K562 (cell line): ENCODE data around the gene BDH1. TPM values are rescaled to one million over a fixed set of nuclear protein-coding genes. Genes with fewer than 3 reads are reported as not detected.

Source experiments
- ASH1L ChIP-seq: fragments of 450-650 bp; IDR thresholded peaks from 2 replicates; pipeline ENCODE4 v1.6.1; 2018; ENCODE audit warnings: borderline replicate concordance, mild to moderate bottlenecking, low read depth; ENCODE audit not compliant: partially characterized antibody
- TFAM ChIP-seq: fragments of 250-450 bp; sonication (Bioruptor Pico); conservative IDR thresholded peaks from 2 replicates; pipeline ENCODE4 v1.5.0; 2021; ENCODE audit warnings: mild to moderate bottlenecking, moderate library complexity
- polyA plus RNA-seq, 8 experiments: library from polyadenylated mRNA; depleted of rRNA in 4 of 8; stranded (reverse) in 5 of 8; unstranded in 3 of 8; fragments of >200 nt; fragmentation: Nextera tagmentation in 2 of 8; fragmentation: Illumina TruSeq in 1 of 8; extraction: Ambion mirVana in 2 of 8; extraction: Trizol in 1 of 8; gene quantifications; 2 replicates each; pipeline versions ENCODE4 v1.2.1 to v1.2.3, GENCODE V29; 2011 to 2014; ENCODE audit warnings: inconsistent platforms in 1 of 8, missing spikeins in 1 of 8
- total RNA-seq, 7 experiments: library from RNA; depleted of rRNA in 6 of 7; stranded (reverse); fragments of >200 nt in 6 of 7; fragmentation: Illumina TruSeq in 2 of 7; extraction: Trizol in 2 of 7; gene quantifications; 2 replicates each; pipeline versions ENCODE4 v1.2.1 to v1.2.3, GENCODE V29; 2011 to 2021; ENCODE audit warnings: low replicate concordance in 1 of 7
- TF ChIP-seq, protein P1 (sequence below), 2 experiments: fragments of 450-650 bp in 1 of 2; sonication (generic) in 1 of 2; formaldehyde crosslinking in 1 of 2; IDR thresholded peaks; 2 replicates each; pipeline versions ENCODE4 v1.7.1 to v1.9.0; 2016 to 2022; ENCODE audit warnings: inconsistent platforms in 1 of 2, mild to moderate bottlenecking in 1 of 2, missing genetic modification reagents in 1 of 2

BDH1 gene
- total and polyA plus RNA-seq, 9 of the 15 experiments (the other 6 are each of a cell fraction or from before 2014, with no cell fraction given) = 0.07 to 0.89 (median 0.12) TPM; not detected in 3

DNA sequence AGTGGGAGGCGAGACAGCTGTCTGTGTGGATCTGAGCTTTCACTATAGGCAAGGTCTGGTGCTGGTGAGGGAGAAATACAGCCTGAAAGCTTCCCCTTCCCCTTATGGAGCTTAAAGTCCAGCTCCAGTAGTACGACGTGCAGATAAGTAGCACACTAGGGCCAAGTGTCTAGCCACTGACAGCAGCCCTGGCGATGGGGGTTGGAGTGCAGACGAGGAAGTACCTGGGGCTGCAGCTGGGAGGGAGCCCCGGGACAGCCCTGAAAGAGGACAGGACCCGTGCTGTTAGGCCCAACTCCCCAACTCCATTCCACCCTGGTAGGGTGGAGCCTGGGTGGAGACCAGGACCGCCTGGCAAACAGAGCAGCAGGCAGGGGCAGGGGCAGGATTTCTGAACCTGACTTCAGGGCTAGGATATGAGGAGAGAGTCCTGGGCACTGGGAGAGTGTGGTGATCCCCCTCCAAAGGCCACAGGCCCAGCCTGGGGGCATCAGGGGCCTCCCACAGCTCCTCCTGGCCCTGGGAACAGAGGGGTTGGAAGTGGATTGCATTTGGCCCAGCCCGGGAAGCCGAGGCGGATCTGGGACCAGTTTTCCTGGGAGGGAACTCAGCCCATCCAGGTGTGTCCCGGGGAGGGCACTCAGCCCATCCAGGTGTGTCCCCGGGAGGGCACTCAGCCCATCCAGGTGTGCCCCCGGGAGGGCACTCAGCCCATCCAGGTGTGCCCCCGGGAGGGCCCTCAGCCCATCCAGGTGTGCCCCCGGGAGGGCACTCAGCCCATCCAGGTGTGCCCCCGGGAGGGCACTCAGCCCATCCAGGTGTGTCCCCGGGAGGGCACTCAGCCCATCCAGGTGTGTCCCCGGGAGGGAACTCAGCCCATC, 42.8 kb downstream of the BDH1 start (continued):
- TF ChIP-seq, protein P1, sequence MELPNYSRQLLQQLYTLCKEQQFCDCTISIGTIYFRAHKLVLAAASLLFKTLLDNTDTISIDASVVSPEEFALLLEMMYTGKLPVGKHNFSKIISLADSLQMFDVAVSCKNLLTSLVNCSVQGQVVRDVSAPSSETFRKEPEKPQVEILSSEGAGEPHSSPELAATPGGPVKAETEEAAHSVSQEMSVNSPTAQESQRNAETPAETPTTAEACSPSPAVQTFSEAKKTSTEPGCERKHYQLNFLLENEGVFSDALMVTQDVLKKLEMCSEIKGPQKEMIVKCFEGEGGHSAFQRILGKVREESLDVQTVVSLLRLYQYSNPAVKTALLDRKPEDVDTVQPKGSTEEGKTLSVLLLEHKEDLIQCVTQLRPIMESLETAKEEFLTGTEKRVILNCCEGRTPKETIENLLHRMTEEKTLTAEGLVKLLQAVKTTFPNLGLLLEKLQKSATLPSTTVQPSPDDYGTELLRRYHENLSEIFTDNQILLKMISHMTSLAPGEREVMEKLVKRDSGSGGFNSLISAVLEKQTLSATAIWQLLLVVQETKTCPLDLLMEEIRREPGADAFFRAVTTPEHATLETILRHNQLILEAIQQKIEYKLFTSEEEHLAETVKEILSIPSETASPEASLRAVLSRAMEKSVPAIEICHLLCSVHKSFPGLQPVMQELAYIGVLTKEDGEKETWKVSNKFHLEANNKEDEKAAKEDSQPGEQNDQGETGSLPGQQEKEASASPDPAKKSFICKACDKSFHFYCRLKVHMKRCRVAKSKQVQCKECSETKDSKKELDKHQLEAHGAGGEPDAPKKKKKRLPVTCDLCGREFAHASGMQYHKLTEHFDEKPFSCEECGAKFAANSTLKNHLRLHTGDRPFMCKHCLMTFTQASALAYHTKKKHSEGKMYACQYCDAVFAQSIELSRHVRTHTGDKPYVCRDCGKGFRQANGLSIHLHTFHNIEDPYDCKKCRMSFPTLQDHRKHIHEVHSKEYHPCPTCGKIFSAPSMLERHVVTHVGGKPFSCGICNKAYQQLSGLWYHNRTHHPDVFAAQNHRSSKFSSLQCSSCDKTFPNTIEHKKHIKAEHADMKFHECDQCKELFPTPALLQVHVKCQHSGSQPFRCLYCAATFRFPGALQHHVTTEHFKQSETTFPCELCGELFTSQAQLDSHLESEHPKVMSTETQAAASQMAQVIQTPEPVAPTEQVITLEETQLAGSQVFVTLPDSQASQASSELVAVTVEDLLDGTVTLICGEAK (IDR thresholded peaks at IDR 0.05) = no peak
- TF ChIP-seq, protein P1 (CRISPR knock-in tag; IDR thresholded peaks at IDR 0.05) = no peak
- no peak for TF ChIP-seq TFAM
- no peak for TF ChIP-seq ASH1L
